K562 treated with DMSO at 1 percent for 24 hours (cell line): ENCODE results near the gene FAM200A. TPM values are rescaled to one million over a fixed set of nuclear protein-coding genes. Genes with fewer than 3 reads are reported as not detected.

Experiments used
- total RNA-seq: library from RNA; unstranded; fragments of 300-600 nt; gene quantifications from 2 replicates; pipeline ENCODE4 v1.2.3, GENCODE V29; 2022; ENCODE audit warnings: low read depth; ENCODE audit not compliant: insufficient read depth

The FAM200A gene
- 5.2 and 6.4 TPM in 2 replicates for total RNA-seq

GRCh38 chr7:99551767-99552463 is at the start of gene FAM200A:
TSS of gene FAM200A (minus strand) at chr7:99552114. CDS start at chr7:99548407, 3,707 bp downstream.

GRCh38 chr7:99597762-99598501 is 46.0 kb upstream of the FAM200A start, which contains the start of gene TMEM225B:
TSS of gene TMEM225B (plus strand) at chr7:99598267. CDS start at chr7:99604389, 6,122 bp downstream.

GRCh38 chr7:99558306-99559174 is 6.6 kb upstream of the FAM200A start, which contains the start of gene ZNF655:
TSS of gene ZNF655 (plus strand) at chr7:99558642. CDS start at chr7:99560560, 1,918 bp downstream.

DNA sequence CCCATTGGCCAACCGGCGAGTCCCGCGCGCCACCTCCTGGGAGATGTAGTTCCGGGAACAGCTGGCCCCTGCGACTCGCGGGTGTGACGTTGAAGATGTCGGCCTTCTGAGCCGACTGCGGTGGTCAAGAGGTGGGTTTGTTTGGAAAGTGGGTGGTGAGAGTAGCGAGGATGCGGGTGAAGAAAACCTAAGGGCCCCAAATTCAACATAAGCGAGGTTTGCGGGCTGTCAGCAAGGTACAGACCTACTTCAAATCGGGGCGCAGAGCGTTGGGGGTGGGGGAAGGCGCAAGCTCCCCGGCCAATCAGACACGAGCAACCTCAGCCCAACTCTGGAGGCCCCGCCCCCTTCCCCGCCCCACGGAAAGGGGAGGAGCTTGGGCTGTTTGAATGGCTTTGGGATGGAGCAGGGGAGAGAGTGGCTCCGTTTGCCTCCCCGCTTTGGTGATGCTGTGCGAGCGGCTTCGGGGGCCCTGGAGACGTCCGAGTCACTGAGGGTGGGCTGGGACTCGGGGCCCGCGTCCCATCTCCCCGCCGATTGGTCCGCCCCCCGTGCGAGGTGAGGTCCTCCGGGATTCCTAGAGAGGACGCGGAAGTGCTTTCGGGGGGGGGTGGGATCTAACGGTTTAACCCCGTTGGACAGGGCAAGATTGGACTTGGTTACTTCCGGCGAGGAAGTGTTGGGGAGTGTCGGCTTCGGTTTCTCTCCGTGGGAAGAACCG is 47.2 kb downstream of the FAM200A start, which contains the start of gene ZKSCAN5:
Gene ZKSCAN5, plus strand, starts transcription at position 60 of the 721 bp plus-strand sequence. CDS start 1,383 bp downstream, outside the sequence.

DNA sequence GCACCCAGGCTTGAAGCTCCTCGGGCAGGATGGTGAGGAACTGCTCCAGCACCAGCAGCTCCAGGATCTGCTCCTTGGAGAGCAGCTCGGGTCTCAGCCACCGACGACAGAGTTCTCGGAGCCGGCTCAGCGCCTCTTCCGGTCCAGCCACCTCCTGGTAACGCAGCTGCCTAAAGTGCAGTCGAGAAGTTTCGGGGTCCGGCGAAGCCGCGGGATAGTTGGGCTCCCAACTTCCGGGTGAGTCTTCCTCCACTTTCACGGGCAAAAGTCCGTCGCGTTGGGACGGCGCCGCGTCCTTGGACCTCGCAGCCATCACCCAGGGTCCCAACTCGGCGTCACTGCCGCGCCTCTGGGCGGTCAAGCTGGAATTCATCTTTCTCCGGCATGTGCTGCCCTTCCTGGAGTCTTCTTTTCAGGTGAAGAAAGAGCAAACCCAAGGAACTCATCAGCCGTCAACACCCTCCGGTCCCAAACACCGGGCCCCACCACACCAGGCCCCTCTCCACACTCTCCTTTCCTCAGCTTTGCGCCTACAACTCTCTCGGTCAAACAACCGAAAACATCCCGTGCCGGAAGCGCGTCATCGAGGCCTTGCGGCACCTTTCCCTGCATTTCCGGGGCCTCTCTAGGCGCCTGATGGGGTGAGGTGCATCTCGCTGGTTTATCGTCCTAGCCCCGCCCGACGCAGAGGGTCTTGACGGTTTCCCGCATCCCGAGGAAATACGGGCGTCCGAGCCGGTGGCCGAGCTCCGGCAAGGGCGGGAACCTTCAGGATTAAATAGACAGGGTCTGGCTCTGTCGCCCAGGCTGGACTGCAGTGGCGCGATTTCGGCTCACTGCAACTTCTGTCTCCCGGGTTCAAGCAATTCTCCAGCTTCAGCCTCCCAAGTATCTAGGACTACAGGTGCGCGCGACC is 51.9 kb downstream of the FAM200A start, which contains the start of gene ZNF394:
Gene ZNF394, minus strand, starts transcription at position 561 of the 916 bp plus-strand sequence. Its CDS starts 188 bp downstream, at position 373.

Other genes starting within 250 kb of the FAM200A start
- gene ARPC1A, start 226.2 kb downstream of the FAM200A start, total RNA-seq, result 122 and 135 TPM in 2 replicates
- 1,077 and 1,088 TPM in 2 replicates for gene ARPC1B, start 177.4 kb downstream of the FAM200A start, total RNA-seq
- gene PDAP1, start 143.5 kb downstream of the FAM200A start, total RNA-seq, result 162 and 168 TPM in 2 replicates
- 177 and 213 TPM in 2 replicates for gene BUD31, start 143.1 kb downstream of the FAM200A start, total RNA-seq
- gene PTCD1, start 113.3 kb downstream of the FAM200A start, total RNA-seq, result 14.0 and 15.7 TPM in 2 replicates
- gene CPSF4, start 113.2 kb downstream of the FAM200A start, total RNA-seq, result 104 TPM in 2 replicates
- gene ATP5MF, start 85.9 kb downstream of the FAM200A start, total RNA-seq, result 1,250 and 1,342 TPM in 2 replicates
- gene ZNF789, start 79.2 kb downstream of the FAM200A start, total RNA-seq, result 10.0 and 16.6 TPM in 2 replicates
- gene ZNF394, start 51.8 kb downstream of the FAM200A start, total RNA-seq, result 26.7 and 30.4 TPM in 2 replicates
- gene ZKSCAN5, start 47.5 kb downstream of the FAM200A start, total RNA-seq, result 11.7 and 12.9 TPM in 2 replicates
- gene ZNF655, start 6.5 kb upstream of the FAM200A start, total RNA-seq, result 61.0 and 64.6 TPM in 2 replicates
- gene TMEM225B, start 46.2 kb upstream of the FAM200A start, total RNA-seq, result 0.42 and 1.1 TPM in 2 replicates
- gene ZSCAN25, start 64.8 kb upstream of the FAM200A start, total RNA-seq, result 10.4 and 11.2 TPM in 2 replicates
- gene CYP3A5, start 127.9 kb upstream of the FAM200A start, total RNA-seq, result 4.8 and 6.7 TPM in 2 replicates
- gene CYP3A7, start 183.1 kb upstream of the FAM200A start, total RNA-seq, result not detected in 2 replicates
- gene CYP3A4, start 232.1 kb upstream of the FAM200A start, total RNA-seq, result not detected in 2 replicates